ENCODE measurements around the gene RPS25. TPM values are rescaled to one million over a fixed set of nuclear protein-coding genes. Genes with fewer than 3 reads are reported as not detected.
"Not testable (repeated sequence)": the region's sequence is repeated elsewhere in the genome, so short reads cannot be mapped to it uniquely, and the experiment has no call there.

The RPS25 gene
- total RNA-seq, 1 experiment from 2014 or later: 1,083 TPM

- ChIA-PET POLR2A (interaction anchor here (0.7 kb wide), 1 partner anchor 40 kb away, joined by 4 read pairs; no protein-coding TSS in a partner anchor), CTCF (interaction anchor here (0.5 kb wide), 1 partner anchor 317 kb away, joined by 3 read pairs; no protein-coding TSS in a partner anchor)
- Histone ChIP-seq H3K27me3 (ENCODE audit: control insufficient read depth, insufficient read depth, low read length) (no peaks in the 10 kb centered on the region), H3K27ac (ENCODE audit: low read length) (no peak overlapping the region), H3K9me3 (ENCODE audit: control insufficient read depth, insufficient read depth, low read depth, low read length) (no peaks in the 10 kb centered on the region), H3K4me1 (ENCODE audit: control insufficient read depth, insufficient read depth, low read length) (no peaks in the 10 kb centered on the region), H3K4me3 (ENCODE audit: low read depth in 2 of 2, low read length in 2 of 2) (no peak overlapping the region), H3K36me3 (ENCODE audit: control insufficient read depth, insufficient read depth, low read length) (no peaks in the 10 kb centered on the region)
- intact Hi-C loops (cut with micrococcal nuclease; ENCODE audit: unreplicated experiment) (no loop called here), in situ Hi-C loops (cut with HindIII; ENCODE audit: low pct_unique_long_range_greater_than_20kb, low sequenced_read_pairs) (no loop called here)
- TF ChIP-seq POLR2AphosphoS5 (IDR thresholded peaks at IDR 0.05; ENCODE audit: low read depth, low read length): no peak
- TF ChIP-seq CTCF (IDR thresholded peaks at IDR 0.05): no peak
- no TSS peak for BruUV-seq (replicated peaks)
- DNase-seq (ENCODE audit: low read depth, low spot score): no peak
- ATAC-seq: no peak
These were observed 20.7 kb upstream of the RPS25 start for GRCh38 chr11:119038884-119039283.

DNA sequence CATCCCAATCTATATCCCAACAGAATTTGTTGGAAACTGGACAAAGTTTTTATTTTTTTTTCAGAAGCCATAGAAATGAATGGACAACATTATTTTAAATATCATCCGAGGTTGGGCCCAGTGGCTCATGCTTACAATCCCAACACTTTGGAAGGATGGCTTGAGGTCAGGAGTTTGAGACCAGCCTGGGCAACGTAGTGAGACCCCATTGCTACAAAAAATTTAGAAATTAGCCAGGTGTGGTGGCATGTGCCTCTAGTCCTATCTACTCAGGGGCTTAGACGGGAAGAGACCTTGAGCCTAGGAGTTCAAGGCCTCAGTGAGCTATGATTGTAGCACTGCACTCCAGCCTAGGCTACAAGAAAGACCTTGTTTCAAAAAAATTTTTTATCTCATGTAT is 16.7 kb upstream of the RPS25 start:
- Histone ChIP-seq H3K4me1 (ENCODE audit: control insufficient read depth, insufficient read depth, low read length) (peaks cover 2% of the 10 kb centered on the region), H3K36me3 (ENCODE audit: control insufficient read depth, insufficient read depth, low read length) (no peaks in the 10 kb centered on the region; the same call in 1 of the 2 replicates), H3K27me3 (ENCODE audit: control insufficient read depth, insufficient read depth, low read length) (no peaks in the 10 kb centered on the region), H3K4me3 (ENCODE audit: low read depth in 2 of 2, low read length in 2 of 2) (no peak overlapping the region), H3K9me3 (ENCODE audit: control insufficient read depth, insufficient read depth, low read depth, low read length) (no peaks in the 10 kb centered on the region), H3K27ac (ENCODE audit: low read length) (no peak overlapping the region)
- TF ChIP-seq CTCF (IDR thresholded peaks at IDR 0.05) (no peak), SIN3A (IDR thresholded peaks at IDR 0.05; ENCODE audit: borderline replicate concordance, insufficient read depth, low read depth, low read length) (no peak), TCF7L2 (IDR thresholded peaks at IDR 0.05; ENCODE audit: low read depth, low read length) (no peak), POLR2AphosphoS5 (IDR thresholded peaks at IDR 0.05; ENCODE audit: low read depth, low read length) (no peak)
- TF ChIP-seq, protein P1, sequence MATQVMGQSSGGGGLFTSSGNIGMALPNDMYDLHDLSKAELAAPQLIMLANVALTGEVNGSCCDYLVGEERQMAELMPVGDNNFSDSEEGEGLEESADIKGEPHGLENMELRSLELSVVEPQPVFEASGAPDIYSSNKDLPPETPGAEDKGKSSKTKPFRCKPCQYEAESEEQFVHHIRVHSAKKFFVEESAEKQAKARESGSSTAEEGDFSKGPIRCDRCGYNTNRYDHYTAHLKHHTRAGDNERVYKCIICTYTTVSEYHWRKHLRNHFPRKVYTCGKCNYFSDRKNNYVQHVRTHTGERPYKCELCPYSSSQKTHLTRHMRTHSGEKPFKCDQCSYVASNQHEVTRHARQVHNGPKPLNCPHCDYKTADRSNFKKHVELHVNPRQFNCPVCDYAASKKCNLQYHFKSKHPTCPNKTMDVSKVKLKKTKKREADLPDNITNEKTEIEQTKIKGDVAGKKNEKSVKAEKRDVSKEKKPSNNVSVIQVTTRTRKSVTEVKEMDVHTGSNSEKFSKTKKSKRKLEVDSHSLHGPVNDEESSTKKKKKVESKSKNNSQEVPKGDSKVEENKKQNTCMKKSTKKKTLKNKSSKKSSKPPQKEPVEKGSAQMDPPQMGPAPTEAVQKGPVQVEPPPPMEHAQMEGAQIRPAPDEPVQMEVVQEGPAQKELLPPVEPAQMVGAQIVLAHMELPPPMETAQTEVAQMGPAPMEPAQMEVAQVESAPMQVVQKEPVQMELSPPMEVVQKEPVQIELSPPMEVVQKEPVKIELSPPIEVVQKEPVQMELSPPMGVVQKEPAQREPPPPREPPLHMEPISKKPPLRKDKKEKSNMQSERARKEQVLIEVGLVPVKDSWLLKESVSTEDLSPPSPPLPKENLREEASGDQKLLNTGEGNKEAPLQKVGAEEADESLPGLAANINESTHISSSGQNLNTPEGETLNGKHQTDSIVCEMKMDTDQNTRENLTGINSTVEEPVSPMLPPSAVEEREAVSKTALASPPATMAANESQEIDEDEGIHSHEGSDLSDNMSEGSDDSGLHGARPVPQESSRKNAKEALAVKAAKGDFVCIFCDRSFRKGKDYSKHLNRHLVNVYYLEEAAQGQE (IDR thresholded peaks at IDR 0.05; ENCODE audit: insufficient read depth in 1 of 2, low read depth in 2 of 2, low read length in 1 of 2): no peak
- intact Hi-C loops (cut with micrococcal nuclease; ENCODE audit: unreplicated experiment) (no loop called here), in situ Hi-C loops (cut with HindIII; ENCODE audit: low pct_unique_long_range_greater_than_20kb, low sequenced_read_pairs) (no loop called here)
- no peak for ATAC-seq
- CTCF ChIA-PET: interaction anchor here (0.6 kb wide), 1 partner anchor 570 kb away, joined by 5 read pairs; no protein-coding TSS in a partner anchor
- no TSS peak for BruUV-seq (replicated peaks)
- POLR2A ChIA-PET: interaction anchor here (0.6 kb wide), 1 partner anchor 548 kb away, joined by 3 read pairs; no protein-coding TSS in a partner anchor
- DNase-seq (ENCODE audit: low read depth, low spot score): no peak

- H3K27me3 ChIP-seq (ENCODE audit: control insufficient read depth, insufficient read depth, low read length); H3K4me3 ChIP-seq (ENCODE audit: low read depth in 2 of 2, low read length in 2 of 2); H3K9me3 ChIP-seq (ENCODE audit: control insufficient read depth, insufficient read depth, low read depth, low read length); ATAC-seq; H3K36me3 ChIP-seq (ENCODE audit: control insufficient read depth, insufficient read depth, low read length); intact Hi-C loops (cut with micrococcal nuclease; ENCODE audit: unreplicated experiment); in situ Hi-C loops (cut with HindIII; ENCODE audit: low pct_unique_long_range_greater_than_20kb, low sequenced_read_pairs); BruUV-seq (replicated peaks); H3K27ac ChIP-seq (ENCODE audit: low read length): not testable (repeated sequence)
- H3K4me1 ChIP-seq (ENCODE audit: control insufficient read depth, insufficient read depth, low read length): peaks cover 13% of the 10 kb centered on the region
- POLR2A ChIA-PET: interaction anchor here (0.6 to 0.7 kb wide), 5 partner anchors 12 to 610 kb away, joined by 3 to 10 read pairs (median 8); no protein-coding TSS in a partner anchor
- CTCF ChIA-PET: interaction anchor here (0.6 to 0.8 kb wide), 7 partner anchors 23 to 1248 kb away, joined by 3 to 9 read pairs (median 5); no protein-coding TSS in a partner anchor
- DNase-seq (ENCODE audit: low read depth, low spot score): peak; percentile 56
These were observed 15.3 kb upstream of the RPS25 start for GRCh38 chr11:119033421-119033820.

Data from Panc1 (cell line).